Activated CD4-positive, alpha-beta T cell treated with anti-CD3 and anti-CD28 coated beads, Interleukin-2, amount 50 U/mL, for 24 hours (primary cell): ENCODE results near the gene NAV2.
A peak's percentile ranks its signal among the peaks of the same experiment; 100 is the strongest.
"Not testable (repeated sequence)": the region's sequence is repeated elsewhere in the genome, so short reads cannot be mapped to it uniquely, and the experiment has no call there.

Experiments
- DNase-seq, 2 donors: peaks; one replicate each; pipeline ENCODE4 v3.0.0-alpha.2; 2020; ENCODE audit warnings: low read depth in 1 of 2, low spot score in 1 of 2

The NAV2 gene

DNA sequence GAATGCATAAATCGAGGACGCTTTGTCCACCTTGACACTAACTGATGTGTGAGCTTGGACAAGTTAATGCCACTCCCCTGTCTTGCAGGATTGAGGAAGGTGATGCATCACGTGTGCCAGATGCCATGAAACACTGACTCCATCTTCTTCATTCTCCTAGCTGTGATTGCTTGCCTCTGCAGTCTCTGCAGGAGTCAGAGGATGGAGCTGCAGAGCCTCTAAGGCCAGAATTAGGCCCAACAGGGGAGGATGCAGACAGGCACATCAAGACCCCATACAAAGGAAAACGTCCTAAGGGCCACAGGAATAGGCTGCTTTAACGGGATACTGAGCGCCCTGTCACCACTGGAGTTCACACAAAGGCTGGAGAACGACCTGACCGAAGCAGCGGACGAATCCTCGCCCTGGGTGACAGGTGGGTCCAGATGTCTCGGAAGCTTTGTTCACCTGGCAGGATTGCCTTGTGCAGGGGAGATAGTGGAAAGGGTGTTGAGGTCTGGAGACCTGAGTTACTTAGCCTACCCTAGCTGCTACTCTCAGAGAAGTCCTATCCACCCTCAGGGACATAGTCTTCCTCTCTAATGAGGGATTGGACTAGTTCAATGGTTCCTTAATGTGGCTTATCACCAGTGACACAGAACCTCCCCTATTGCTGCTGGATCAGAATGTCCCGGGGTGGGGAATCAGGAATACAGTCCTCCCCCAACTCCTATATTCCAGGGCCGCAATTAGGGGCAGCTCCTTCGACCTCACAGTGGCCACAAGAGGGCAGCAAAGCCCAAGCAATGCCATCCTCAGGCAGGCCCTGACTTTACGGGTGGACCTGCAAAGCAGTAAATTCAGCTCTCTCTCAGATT lies 415.3 kb downstream of the NAV2 start:
- peak; percentile 60 to 63 for DNase-seq

DNA sequence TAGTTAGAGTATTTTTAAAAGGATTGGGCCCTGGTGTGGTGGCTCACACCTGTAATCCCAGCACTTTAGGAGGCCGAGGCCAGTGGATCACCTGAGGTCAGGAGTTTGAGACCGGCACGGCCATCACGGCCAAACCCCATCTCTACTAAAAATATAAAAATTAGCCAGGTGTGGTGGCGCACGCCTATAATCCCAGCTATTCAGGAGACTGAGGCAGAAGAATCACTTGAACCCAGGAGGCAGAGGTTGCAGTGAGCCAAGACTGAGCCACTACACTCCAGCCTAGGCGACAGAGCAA lies 415.8 kb downstream of the NAV2 start:
- not testable (repeated sequence) for DNase-seq

DNA sequence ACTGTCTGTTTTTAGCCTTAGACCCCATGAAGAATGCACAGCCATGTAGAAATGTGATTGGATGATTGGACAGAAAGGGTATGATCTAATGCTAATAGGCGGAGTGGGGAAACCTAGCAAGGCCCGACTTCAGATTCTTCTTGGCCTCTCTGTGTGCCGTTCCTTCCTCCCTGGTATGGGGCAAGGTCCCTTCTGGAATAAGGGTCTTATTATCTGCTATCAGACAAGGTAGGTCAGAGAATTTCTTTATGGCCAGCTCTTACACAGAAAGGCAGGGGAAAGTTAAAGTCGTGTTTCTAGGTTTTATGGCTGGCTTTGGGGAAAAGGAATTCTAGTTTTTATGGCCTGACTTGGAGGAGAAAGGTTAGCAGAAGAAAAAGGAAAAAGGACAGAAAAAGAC lies 417.0 kb downstream of the NAV2 start:
- no peak for DNase-seq

DNA sequence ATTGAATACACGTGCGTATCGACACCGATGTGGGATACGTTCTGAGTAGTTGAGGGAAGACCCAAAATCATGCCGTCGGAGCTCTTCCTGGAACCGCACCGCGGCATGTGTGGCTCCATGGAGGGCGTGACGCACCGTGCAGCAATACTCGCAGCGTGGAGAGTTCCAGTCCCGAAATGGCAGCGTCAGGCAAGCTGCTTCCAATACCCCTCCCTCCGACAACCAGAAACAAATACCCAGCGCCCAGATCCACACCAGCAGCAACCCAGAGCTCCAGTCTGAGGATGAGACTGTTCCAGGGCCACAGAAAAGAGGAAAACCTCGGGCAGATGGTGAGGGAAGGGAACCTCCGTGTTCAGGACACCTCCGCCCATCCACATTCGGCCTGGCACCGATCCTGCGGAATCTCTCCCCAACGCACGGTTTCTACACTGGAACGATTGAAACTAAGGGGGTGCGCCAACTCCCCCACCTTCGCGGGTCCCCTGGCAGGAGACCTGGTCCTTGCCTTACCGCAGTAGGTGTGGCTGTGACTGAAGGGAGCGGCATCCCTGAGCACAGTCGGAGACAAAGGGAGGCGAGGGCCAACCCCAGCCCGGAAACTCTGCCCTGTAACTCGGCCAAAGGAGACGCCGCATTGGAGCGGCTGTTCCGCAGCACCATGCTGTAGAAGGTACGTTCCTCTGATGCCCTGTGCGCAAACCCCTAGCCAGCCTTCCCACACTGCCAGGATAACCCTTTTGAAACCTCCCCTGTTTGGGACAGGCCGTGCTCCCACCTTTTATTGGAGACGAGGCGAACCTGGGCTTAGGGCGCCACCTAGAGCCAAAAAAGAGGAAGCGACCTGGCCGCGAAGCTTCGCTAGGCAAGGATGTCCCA lies 419.4 kb downstream of the NAV2 start:
- DNase-seq = peak in 1 of 2 donors; percentile 30

DNA sequence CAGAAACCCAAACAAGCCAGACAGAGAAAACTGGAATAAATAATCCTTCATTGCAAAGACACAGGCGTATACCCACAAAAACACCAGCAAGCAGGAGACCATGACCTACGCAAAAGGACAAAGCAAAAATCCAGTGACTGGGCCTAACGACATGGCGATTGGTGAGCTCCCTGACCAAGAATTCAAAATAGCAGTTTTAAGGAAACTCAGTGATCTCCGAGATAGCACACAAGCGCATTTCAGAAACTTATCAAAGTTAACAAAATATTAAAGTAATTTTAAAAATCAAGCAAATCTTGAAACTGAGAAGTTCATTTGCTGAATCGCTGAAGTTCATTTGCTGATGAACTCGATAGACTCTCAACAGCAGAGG lies 420.0 kb downstream of the NAV2 start:
- no peak for DNase-seq

DNA sequence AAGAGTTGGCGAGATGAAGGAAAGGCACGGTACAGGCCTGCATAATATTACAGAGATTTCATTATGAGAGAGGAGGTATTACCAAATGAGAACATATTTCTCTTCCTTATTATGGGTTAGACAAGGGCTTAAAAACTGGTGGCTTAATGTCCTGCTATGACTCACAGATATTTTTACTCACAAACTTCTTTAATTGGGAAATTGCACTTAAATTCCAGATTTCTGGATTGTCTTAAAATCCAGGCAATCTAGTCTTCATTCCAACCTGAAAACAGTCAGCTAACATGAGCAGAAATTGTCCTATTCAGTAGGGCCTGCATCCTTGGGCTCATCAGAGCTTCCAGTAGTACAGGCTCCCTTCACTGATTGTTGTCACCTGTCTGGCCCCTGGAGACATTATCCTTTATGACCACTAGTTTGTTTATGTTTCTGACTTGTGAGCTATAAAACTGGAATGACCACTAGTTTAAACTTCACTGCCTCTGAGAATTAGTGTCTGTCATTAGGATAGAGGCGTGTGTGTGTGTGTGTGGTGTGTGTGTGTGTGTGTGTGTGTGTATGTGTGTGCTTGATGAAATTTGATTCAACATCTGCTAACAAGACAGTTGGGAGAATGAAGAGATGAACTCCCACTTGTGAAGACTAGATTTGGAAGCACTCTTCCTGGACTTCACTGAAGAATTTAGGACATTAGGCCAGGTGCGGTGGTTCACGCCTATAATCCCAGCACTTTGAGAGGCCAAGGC lies 422.5 kb downstream of the NAV2 start:
- DNase-seq = no peak

DNA sequence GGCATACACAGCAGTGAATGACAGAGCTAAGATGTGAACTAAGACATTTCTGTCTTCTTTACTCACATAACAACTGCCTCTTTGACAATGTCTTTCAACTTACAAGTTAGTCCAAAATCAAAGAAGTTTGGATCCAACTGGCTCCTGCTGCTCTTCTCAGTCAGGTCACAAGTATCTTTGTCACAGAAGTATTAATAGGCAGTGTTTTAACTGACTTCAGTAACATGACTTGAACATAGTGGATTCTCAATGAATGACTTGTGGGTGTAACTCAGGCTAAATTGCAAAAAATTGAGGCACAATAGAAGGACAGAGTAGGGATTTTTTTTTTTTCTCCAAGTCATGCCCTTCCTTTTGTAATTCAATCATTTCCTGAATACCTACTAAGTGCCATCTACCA lies 425.0 kb downstream of the NAV2 start:
- no peak for DNase-seq

DNA sequence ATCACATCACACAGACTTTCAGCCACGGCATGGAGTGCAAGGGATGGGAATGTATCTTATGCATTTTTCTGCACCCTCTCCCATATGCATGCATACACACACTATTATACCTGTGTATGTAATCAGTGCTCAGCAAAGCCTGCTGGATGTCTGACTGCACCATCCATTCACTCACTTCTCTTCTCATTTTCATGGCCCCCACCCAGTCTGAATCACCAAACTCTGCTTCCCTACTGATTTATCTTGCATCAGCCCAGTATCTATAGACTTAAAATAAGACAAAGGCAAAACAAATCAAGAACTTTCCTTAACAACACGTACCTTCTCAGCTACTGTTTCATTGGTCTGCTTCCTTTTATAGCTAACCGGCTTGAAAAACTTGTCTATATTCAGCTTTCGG lies 426.1 kb downstream of the NAV2 start:
- no peak for DNase-seq

DNA sequence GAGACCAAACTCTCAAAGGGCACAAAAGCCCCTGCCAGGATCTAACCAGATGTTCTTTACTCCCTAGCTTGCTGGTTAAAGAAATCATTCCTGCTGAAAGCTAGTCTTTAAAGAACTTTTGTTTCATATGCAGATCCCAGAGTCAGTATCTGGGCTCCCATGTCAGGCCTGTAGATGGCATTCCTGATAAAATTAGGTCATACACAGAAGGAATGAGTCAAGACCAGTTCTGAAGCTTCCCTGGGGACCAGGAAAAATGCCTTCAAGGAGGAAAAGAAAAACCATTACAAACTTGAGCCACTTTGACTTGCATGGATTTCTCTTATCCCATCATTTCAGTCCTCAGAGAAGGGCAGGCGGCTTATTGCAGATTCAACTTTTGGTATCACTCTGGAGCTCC lies 441.7 kb downstream of the NAV2 start:
- DNase-seq = no peak

DNA sequence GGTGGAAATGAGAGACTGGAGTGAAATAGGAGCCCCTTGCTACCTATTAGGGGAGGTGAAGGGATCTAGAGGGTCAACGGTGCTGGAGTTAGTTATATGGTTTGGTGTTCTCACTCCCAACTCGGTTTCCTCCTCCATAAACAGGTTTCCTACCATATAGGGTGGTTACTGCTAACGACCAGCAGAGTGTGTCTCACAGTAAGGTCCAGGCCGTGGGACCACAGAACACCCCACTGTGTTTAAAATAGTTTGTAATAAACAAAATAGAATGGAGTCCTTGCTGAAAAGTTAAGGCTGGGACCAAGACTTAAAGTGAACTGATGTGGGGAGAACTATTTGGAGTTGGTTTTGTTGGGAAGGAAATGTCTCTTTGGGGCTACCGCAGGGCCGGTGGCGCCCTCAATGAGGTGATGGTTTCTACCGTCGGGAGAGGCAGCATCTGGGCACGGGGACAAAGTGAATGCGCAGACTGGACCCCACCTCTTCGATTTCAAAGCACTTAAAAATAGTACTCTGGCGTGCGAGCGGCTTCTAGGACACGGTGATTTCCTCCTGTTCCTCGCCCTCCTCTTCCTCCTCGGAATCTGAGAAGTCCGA lies 443.1 kb downstream of the NAV2 start:
- DNase-seq = no peak

DNA sequence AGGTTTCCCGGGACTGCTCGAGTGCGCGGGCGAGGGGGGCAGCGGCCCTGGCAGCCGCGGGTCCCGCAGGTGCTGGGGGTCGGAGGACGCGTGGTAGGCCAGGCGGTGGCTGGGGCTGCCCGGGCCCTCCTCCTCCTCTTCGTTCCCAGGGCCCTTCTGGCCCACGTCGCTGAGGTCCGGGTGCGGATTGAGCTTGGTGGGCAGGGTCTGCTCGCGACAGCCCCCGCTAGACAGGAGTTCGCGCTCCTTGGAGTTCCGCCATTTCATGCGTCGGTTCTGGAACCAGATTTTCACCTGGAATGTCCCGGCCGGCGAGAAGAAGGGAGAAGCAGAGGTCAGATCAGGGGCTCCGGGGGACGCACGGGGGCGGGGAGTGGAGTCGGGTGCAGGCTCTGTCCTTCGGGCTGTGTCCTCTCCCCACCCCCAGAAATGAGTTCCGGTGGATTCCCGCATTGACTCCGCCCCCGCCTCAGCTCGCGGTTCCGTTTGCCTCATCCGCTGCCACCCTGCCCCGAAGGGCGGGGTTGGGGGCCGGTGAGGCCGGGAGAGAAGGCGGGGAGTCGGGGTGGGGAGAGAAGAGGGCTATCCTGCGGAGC lies 443.7 kb downstream of the NAV2 start:
- peak in 1 of 2 donors; percentile 37 for DNase-seq

DNA sequence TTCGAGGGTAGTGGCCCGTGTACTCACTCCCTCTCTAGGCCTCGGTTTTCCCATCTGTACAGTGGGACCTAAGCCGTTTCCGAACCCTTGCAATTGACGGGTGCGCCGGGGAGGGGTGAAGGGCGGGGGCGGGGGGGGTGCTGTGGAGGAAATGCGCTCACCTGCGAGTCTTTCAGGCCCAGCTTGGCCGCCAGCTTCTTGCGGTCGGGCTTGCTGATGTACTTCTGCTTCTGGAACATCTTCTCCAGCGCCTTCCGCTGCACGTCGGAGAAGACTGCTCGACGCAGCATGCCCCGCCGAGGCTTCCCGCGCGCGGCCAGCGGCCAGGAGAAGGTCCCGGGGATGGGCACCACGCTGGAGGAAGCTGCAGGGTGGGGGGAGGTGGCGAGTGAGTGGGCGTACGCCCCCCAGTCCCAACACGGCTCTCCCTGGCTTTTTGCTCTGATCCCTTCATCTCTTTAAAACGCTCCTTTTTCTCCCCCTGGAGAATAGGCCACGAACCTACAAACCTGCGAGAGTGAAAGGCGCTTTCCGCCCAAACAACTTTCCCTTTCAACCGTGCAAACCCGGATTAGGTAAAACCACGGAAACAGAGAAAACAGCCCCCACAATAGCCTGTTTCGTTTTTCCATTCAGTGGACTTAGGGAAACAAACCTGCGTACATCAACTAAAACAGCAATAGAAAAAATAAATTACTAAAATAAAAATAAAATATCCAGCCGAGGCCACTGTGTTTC lies 444.4 kb downstream of the NAV2 start:
- DNase-seq = no peak

DNA sequence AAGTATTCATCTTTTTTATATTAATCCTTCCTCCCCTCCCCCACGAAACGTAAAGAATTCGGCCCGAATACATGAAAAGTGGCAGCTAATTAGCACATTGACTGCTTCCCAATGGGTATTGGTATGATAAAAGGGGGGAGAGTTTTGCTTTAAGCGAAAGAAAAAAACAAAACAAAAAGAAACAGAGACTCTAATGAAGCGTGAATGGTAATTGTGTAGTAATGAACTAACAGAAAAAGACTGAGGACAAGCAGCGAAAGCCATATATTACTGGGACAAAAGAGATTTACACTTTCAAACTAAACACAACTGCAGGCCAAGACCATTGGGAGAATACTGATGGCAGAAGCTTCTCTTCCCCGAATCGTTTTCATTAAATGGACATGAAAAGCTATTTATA lies 445.1 kb downstream of the NAV2 start:
- DNase-seq = no peak

DNA sequence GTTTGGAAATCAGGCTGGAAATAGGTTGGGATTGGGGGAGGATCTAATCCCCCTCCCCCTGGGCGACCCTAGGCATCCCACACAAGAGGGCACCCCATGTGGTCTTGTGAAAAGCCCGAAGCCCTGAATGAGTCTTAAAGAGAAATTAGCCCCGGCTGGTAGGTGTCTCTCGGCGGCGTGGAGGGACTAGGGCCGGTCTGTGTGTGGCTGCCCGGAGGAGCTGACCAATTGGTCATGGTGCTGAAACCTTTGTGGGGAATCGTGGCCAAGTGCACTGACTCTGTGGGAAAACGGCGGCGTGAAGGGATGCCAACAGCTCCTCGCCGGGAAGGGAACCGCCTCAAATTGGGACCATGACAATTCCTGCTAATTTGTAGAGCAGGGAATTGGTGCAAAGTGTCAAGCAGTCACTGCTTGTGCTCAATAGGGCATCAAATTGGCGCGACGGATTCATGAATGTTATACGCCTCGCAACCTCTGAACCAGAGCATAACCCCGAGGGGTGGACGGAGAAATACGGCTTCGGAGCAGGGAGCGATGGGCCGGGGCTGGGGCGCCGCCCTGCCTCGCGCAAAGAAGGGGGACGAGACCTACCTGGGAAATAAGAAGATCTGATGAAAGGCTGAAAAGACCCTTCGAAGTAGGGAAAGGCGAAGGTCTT lies 446.1 kb downstream of the NAV2 start:
- no peak for DNase-seq

DNA sequence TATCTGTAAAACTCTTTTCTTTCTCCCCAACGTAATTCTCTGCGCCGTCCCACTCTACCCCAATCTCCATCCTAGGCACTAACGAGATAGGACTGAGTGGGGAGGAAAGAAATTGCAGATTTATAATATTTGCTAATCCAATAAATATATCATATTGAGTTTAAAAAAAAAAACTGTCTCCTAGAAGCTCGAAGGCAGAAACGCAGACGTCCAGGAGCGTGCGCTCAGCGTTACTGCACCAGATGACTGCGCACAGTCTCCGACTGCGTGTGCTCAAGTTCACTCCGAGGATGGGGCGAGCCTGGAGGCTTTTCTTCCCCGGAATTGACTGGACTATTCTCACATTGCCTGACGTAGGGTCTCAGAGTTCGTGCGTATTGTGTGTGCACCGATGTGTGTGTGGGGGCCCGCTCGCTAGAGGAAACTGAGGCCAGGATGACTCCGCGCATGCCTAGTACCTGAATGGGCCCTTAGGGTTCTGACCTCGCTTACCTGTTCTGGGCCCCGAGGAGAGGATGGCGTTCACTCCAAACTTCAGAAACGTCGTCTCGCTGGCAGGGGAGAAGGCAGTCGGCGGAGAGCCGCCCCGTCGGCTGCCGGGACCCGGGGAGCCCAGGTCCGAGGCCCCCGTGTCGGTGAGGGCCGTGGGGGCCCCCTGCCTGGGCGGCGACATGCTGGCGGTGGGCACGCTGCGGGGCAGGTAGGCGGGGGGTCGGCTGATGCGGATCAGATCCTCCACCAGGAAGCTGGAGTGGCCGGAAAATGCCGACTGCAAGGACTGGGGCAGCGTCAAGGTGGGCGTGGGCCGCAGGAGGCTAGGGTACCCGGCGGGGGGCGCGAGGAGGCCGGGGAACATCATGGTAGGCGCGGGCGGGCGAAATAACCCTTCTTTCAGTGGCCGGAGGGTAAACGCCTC lies 447.1 kb downstream of the NAV2 start:
- DNase-seq = no peak

DNA sequence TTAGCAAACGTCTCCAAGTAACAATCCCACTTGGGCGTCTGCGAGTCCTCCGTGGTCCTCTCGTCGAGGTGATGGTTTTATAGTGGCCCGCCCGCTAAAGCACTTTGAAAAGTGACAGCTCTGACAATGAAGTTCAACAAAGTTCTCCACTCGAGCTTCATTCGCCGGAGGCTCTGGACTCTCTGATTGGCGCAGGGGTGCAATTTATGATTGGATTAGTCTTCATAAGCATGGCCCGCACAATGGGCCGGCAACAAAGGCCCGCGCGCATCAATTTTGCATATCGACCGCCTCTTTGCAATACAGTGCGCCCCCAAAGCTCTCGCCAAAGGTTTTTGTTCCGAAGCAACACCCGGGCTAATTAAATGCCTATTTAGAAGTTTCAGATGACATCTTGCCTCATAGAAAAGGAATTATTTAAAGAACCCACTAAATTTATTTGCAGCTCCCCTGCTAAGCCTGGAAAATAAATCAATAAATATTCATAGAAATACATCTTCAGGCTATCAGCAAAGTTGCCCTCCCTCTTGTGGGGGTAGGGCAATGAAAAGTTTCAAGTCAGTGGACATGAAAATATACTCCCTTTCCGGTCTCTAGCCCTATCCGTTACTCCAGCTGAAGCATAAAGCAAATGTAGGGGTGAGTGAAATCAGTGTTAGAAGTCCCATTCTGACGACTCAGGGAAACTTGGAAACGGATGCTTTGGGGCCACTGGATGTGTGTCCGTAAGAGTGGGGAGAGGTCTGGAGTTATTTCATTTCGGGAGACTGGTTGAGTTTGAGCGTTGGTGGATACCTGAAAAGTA lies 448.0 kb downstream of the NAV2 start, which contains the start of gene DBX1:
TSS of gene DBX1 (minus strand) at position 51 of the 805 bp plus-strand sequence. CDS start 151 bp downstream, outside the sequence.
- DNase-seq = no peak

DNA sequence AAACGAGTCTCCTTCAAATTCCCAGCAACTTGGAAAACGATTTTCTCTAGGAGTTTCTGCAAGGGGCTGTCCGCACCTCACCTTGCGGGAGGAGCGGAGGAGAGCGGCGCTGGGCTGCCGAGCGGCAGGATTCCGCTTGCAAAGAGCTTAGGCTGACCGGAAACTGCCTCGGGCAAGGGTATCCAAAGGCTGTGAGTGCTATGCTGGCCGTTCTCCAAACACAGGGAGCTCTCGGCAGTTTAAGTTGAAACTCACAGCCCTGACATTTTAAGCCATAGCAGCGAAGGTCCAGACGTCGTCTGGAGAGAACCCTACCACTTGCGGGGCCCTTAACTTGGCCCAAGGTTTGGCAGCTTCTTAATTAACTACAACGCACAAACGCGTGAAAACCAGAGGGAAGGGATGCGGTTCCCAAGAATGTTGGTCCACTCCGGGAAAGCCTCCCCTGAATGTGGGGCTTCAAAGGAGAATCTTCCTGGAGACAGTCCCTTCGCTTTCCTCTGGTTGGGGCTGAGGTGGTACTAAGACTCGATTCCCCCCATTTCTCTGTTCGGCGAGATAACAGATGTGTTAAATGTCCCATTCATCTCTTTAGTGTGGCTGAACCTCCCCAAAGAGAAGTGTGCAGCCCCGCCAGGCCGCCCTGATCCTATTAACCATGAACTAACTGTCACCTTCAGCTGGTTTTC lies 448.7 kb downstream of the NAV2 start:
- DNase-seq = no peak
